ENCODE results near the gene CELF4. TPM values are rescaled to one million over a fixed set of nuclear protein-coding genes. Genes with fewer than 3 reads are reported as not detected.
"Not testable (repeated sequence)": the region's sequence is repeated elsewhere in the genome, so short reads cannot be mapped to it uniquely, and the experiment has no call there.

Gene CELF4
- total RNA-seq, 6 donors from 2014 or later: 0.15 to 1.4 (median 0.81) TPM; not detected in 1

GRCh38 chr18:37467002-37467662 is 98.5 kb downstream of the CELF4 start:
- Histone ChIP-seq H3K4me3 (no peak overlapping the region), H3K27me3 (no peaks in the 10 kb centered on the region), H3K4me1 (no peaks in the 10 kb centered on the region), H3K36me3 (no peaks in the 10 kb centered on the region), H3K27ac (no peak overlapping the region), H3K9me3 (no peaks in the 10 kb centered on the region)
- TF ChIP-seq CTCF (IDR thresholded peaks at IDR 0.05) (no peak), POLR2A (IDR thresholded peaks at IDR 0.05) (no peak), POLR2AphosphoS5 (IDR thresholded peaks at IDR 0.05) (no peak), EP300 (IDR thresholded peaks at IDR 0.05) (no peak)
- no peak for ATAC-seq (ENCODE audit: low FRiP score in 2 of 2)
- no peak for DNase-seq
- WGBS, 2 donors: 69 to 75% methylated on average over 8 of the region's 8 CpGs

- no peaks in the 10 kb centered on the region for H3K36me3 ChIP-seq
- H3K4me3 ChIP-seq: no peak overlapping the region
- no peaks in the 10 kb centered on the region for H3K9me3 ChIP-seq
- no peak for DNase-seq
- TF ChIP-seq POLR2A (IDR thresholded peaks at IDR 0.05) (no peak), EP300 (IDR thresholded peaks at IDR 0.05) (no peak), POLR2AphosphoS5 (IDR thresholded peaks at IDR 0.05) (no peak), CTCF (IDR thresholded peaks at IDR 0.05) (no peak)
- 27 to 48% methylated on average over 7 to 8 of the region's 8 CpGs for WGBS, 2 donors
- ATAC-seq (ENCODE audit: low FRiP score in 2 of 2): no peak
- H3K27ac ChIP-seq: no peak overlapping the region
- H3K27me3 ChIP-seq: no peaks in the 10 kb centered on the region
- no peaks in the 10 kb centered on the region for H3K4me1 ChIP-seq
These were observed 99.6 kb downstream of the CELF4 start for GRCh38 chr18:37465958-37466357.

GRCh38 chr18:37464257-37464656 is 101.3 kb downstream of the CELF4 start:
- Histone ChIP-seq H3K36me3 (no peaks in the 10 kb centered on the region), H3K4me3 (no peak overlapping the region), H3K27ac (no peak overlapping the region), H3K27me3 (no peaks in the 10 kb centered on the region), H3K9me3 (no peaks in the 10 kb centered on the region), H3K4me1 (no peaks in the 10 kb centered on the region)
- DNase-seq (no peak), ATAC-seq (ENCODE audit: low FRiP score in 2 of 2) (no peak)
- TF ChIP-seq POLR2A (IDR thresholded peaks at IDR 0.05) (no peak), CTCF (IDR thresholded peaks at IDR 0.05) (no peak), POLR2AphosphoS5 (IDR thresholded peaks at IDR 0.05) (no peak), EP300 (IDR thresholded peaks at IDR 0.05) (no peak)
- WGBS, 2 donors: 58 to 65% methylated on average over 2 of the region's 2 CpGs

GRCh38 chr18:37461329-37461728 is 104.3 kb downstream of the CELF4 start:
- not testable (repeated sequence) for H3K9me3 ChIP-seq; H3K27me3 ChIP-seq; H3K4me1 ChIP-seq; ATAC-seq (ENCODE audit: low FRiP score in 2 of 2); H3K36me3 ChIP-seq; H3K27ac ChIP-seq; H3K4me3 ChIP-seq; DNase-seq
- 80 to 82% methylated on average over 6 of the region's 6 CpGs for WGBS, 2 donors

GRCh38 chr18:37460604-37461003 is 105.0 kb downstream of the CELF4 start:
- DNase-seq: no peak
- Histone ChIP-seq H3K9me3 (no peaks in the 10 kb centered on the region), H3K4me1 (no peaks in the 10 kb centered on the region), H3K27ac (no peak overlapping the region), H3K4me3 (no peak overlapping the region), H3K36me3 (no peaks in the 10 kb centered on the region), H3K27me3 (no peaks in the 10 kb centered on the region)
- TF ChIP-seq CTCF (IDR thresholded peaks at IDR 0.05): no peak
- no peak for TF ChIP-seq EP300 (IDR thresholded peaks at IDR 0.05)
- TF ChIP-seq POLR2A (IDR thresholded peaks at IDR 0.05): no peak
- TF ChIP-seq POLR2AphosphoS5 (IDR thresholded peaks at IDR 0.05): no peak
- WGBS, 2 donors: 82 to 86% methylated on average over 1 of the region's 1 CpG
- ATAC-seq (ENCODE audit: low FRiP score in 2 of 2): no peak

Data from upper lobe of left lung (tissue), 6 donors.